ENCODE data around the gene FNDC8. TPM values are rescaled to one million over a fixed set of nuclear protein-coding genes. Genes with fewer than 3 reads are reported as not detected.
"Not testable (repeated sequence)": the region's sequence is repeated elsewhere in the genome, so short reads cannot be mapped to it uniquely, and the experiment has no call there.

The FNDC8 gene
- total RNA-seq, 1 donor from 2014 or later = not detected

GRCh38 chr17:35142467-35142796 is 21.0 kb downstream of the FNDC8 start:
- DNase-seq (ENCODE audit: low spot score) = no peak

GRCh38 chr17:35144840-35145239 is 23.4 kb downstream of the FNDC8 start:
- no peak for DNase-seq (ENCODE audit: low spot score)

GRCh38 chr17:35146214-35146833 is 24.9 kb downstream of the FNDC8 start:
- DNase-seq (ENCODE audit: low spot score) = no peak

GRCh38 chr17:35147375-35147905 is 26.0 kb downstream of the FNDC8 start, which contains the start of gene UNC45B:
TSS of gene UNC45B (plus strand) at chr17:35147817. CDS start at chr17:35148264, 447 bp downstream.
- no peak for DNase-seq (ENCODE audit: low spot score)

GRCh38 chr17:35148144-35148543 is 26.7 kb downstream of the FNDC8 start:
- DNase-seq (ENCODE audit: low spot score) = no peak

- no peak for DNase-seq (ENCODE audit: low spot score)
These were observed 28.5 kb downstream of the FNDC8 start for GRCh38 chr17:35149941-35150340.

GRCh38 chr17:35151080-35151479 is 29.7 kb downstream of the FNDC8 start:
- not testable (repeated sequence) for DNase-seq (ENCODE audit: low spot score)

GRCh38 chr17:35152421-35153140 is 31.2 kb downstream of the FNDC8 start:
- no peak for DNase-seq (ENCODE audit: low spot score)

- DNase-seq (ENCODE audit: low spot score) = no peak
These were observed 33.1 kb downstream of the FNDC8 start for GRCh38 chr17:35154196-35155165.

GRCh38 chr17:35155246-35155645 is 33.8 kb downstream of the FNDC8 start:
- DNase-seq (ENCODE audit: low spot score) = no peak

- DNase-seq (ENCODE audit: low spot score) = no peak
These were observed 38.5 kb downstream of the FNDC8 start for GRCh38 chr17:35159940-35160339.

- DNase-seq (ENCODE audit: low spot score) = no peak
These were observed 39.2 kb downstream of the FNDC8 start for GRCh38 chr17:35160354-35161201.

GRCh38 chr17:35161281-35161761 is 39.9 kb downstream of the FNDC8 start:
- DNase-seq (ENCODE audit: low spot score) = no peak

- no peak for DNase-seq (ENCODE audit: low spot score)
These were observed 41.3 kb downstream of the FNDC8 start for GRCh38 chr17:35162755-35163154.

GRCh38 chr17:35163886-35164285 is 42.5 kb downstream of the FNDC8 start:
- no peak for DNase-seq (ENCODE audit: low spot score)

- DNase-seq (ENCODE audit: low spot score) = no peak
These were observed 43.3 kb downstream of the FNDC8 start for GRCh38 chr17:35164716-35165115.

- DNase-seq (ENCODE audit: low spot score) = no peak
These were observed 45.1 kb downstream of the FNDC8 start for GRCh38 chr17:35166526-35166925.

GRCh38 chr17:35167046-35167445 is 45.6 kb downstream of the FNDC8 start:
- DNase-seq (ENCODE audit: low spot score) = no peak

- no peak for DNase-seq (ENCODE audit: low spot score)
These were observed 46.3 kb downstream of the FNDC8 start for GRCh38 chr17:35167666-35168065.

GRCh38 chr17:35169835-35170363 is 48.5 kb downstream of the FNDC8 start:
- no peak for DNase-seq (ENCODE audit: low spot score)

Measured in ureter (tissue), 1 donor.